OCI-LY1 (cell line): ENCODE measurements around the gene SALL1.

Experiments
- H2AFZ ChIP-seq: fragments of 200-600 bp; sonication (generic), shearing (Covaris generic); 2 replicates; pipeline ENCODE4 v1.6.0; 2014; ENCODE audit warnings: antibody characterized with exemption, mild to moderate bottlenecking, low read length
- H3F3A ChIP-seq: fragments of 200-600 bp; sonication (generic), shearing (Covaris generic); 2 replicates; pipeline ENCODE4 v1.6.0; 2014; ENCODE audit warnings: mild to moderate bottlenecking, antibody characterized with exemption, low read length, moderate library complexity; ENCODE audit not compliant: insufficient read depth
- H3K27ac ChIP-seq: fragments of 200-600 bp; sonication (generic); 2 replicates; pipeline ENCODE4 v1.5.1; 2014; ENCODE audit warnings: low read length, mixed run types, mild to moderate bottlenecking, low read depth; ENCODE audit not compliant: poor library complexity, severe bottlenecking
- H3K27me3 ChIP-seq: fragments of 200-600 bp; sonication (generic); 2 replicates; pipeline ENCODE4 v1.6.0; 2014; ENCODE audit warnings: antibody characterized with exemption, mild to moderate bottlenecking, low read length, moderate library complexity; ENCODE audit not compliant: insufficient read depth
- H3K36me3 ChIP-seq: fragments of 200-600 bp; sonication (generic); 2 replicates; pipeline ENCODE4 v1.6.1; 2014; ENCODE audit warnings: mild to moderate bottlenecking, antibody characterized with exemption, low read length, moderate library complexity, mixed read lengths; ENCODE audit not compliant: insufficient read depth
- H3K4me1 ChIP-seq: fragments of 200-600 bp; sonication (generic); 2 replicates; pipeline ENCODE4 v1.5.1; 2014; ENCODE audit warnings: mild to moderate bottlenecking, low read length, moderate library complexity; ENCODE audit not compliant: insufficient read depth, severe bottlenecking
- H3K4me2 ChIP-seq: fragments of 200-600 bp; sonication (generic), shearing (Covaris generic); 2 replicates; pipeline ENCODE4 v1.6.1; 2014; ENCODE audit warnings: low read length
- H3K4me3 ChIP-seq: fragments of 200-600 bp; sonication (generic); 2 replicates; pipeline ENCODE4 v1.5.1; 2014; ENCODE audit warnings: low read length, low read depth, mild to moderate bottlenecking, mixed read lengths; ENCODE audit not compliant: poor library complexity, severe bottlenecking
- H3K79me2 ChIP-seq: fragments of 200-600 bp; shearing (Covaris generic); 2 replicates; pipeline ENCODE4 v1.6.1; 2016; ENCODE audit warnings: mixed run types, low read length, mixed read lengths; ENCODE audit not compliant: insufficient read depth
- H3K9ac ChIP-seq: fragments of 200-600 bp; sonication (generic), shearing (Covaris generic); 2 replicates; pipeline ENCODE4 v1.6.1; 2014; ENCODE audit warnings: mild to moderate bottlenecking, low read length, mixed read lengths
- H3K9me2 ChIP-seq: fragments of 200-600 bp; sonication (generic), shearing (Covaris generic); 2 replicates; pipeline ENCODE4 v1.6.1; 2014; ENCODE audit warnings: low read depth, mild to moderate bottlenecking, low read length, mixed read lengths
- H3K9me3 ChIP-seq: fragments of 200-600 bp; shearing (Covaris generic); 2 replicates; pipeline ENCODE4 v1.6.1; 2014; ENCODE audit warnings: low read length, mixed read lengths
- H4K20me1 ChIP-seq: fragments of 200-600 bp; sonication (generic), shearing (Covaris generic); 2 replicates; pipeline ENCODE4 v1.6.0; 2016; ENCODE audit warnings: mild to moderate bottlenecking, low read length; ENCODE audit not compliant: insufficient read depth
- CTCF ChIP-seq: fragments of 200-600 bp; sonication (generic), shearing (Covaris generic); IDR thresholded peaks from 2 replicates; pipeline ENCODE4 v1.5.1; 2017; ENCODE audit warnings: mild to moderate bottlenecking, antibody characterized with exemption, low read length, moderate library complexity, mixed read lengths
- EZH2 ChIP-seq: fragments of 200-600 bp; sonication (generic), shearing (Covaris generic); IDR thresholded peaks from 2 replicates; pipeline ENCODE4 v1.8.0; 2017; ENCODE audit warnings: borderline replicate concordance, mixed run types, mild to moderate bottlenecking, antibody characterized with exemption, low read length, moderate library complexity, mixed read lengths

The SALL1 gene

GRCh38 chr16:51119556-51119955 lies 31.5 kb downstream of the SALL1 start:
- TF ChIP-seq EZH2 = no peak
- TF ChIP-seq CTCF = no peak
- Histone ChIP-seq H3K4me2 (no peak overlapping the region), H3F3A (no peaks in the 10 kb centered on the region), H3K4me1 (no peaks in the 10 kb centered on the region), H3K9me2 (no peaks in the 10 kb centered on the region), H3K27ac (no peak overlapping the region), H3K79me2 (no peaks in the 10 kb centered on the region), H2AFZ (no peak overlapping the region), H3K4me3 (no peak overlapping the region), H3K9ac (no peak overlapping the region), H4K20me1 (no peaks in the 10 kb centered on the region), H3K9me3 (no peaks in the 10 kb centered on the region), H3K36me3 (no peaks in the 10 kb centered on the region), H3K27me3 (no peaks in the 10 kb centered on the region)

GRCh38 chr16:51116353-51116752 lies 34.7 kb downstream of the SALL1 start:
- Histone ChIP-seq H3K4me1 (no peaks in the 10 kb centered on the region), H3F3A (no peaks in the 10 kb centered on the region), H2AFZ (no peak overlapping the region), H3K4me2 (no peak overlapping the region), H4K20me1 (no peaks in the 10 kb centered on the region), H3K9me2 (no peaks in the 10 kb centered on the region), H3K36me3 (no peaks in the 10 kb centered on the region), H3K9ac (no peak overlapping the region), H3K9me3 (no peaks in the 10 kb centered on the region), H3K4me3 (no peak overlapping the region), H3K79me2 (no peaks in the 10 kb centered on the region), H3K27me3 (no peaks in the 10 kb centered on the region), H3K27ac (no peak overlapping the region)
- no peak for TF ChIP-seq EZH2
- TF ChIP-seq CTCF = no peak

- Histone ChIP-seq H3K9me3 (no peaks in the 10 kb centered on the region), H3K4me3 (no peak overlapping the region), H3K27ac (no peak overlapping the region), H3F3A (no peaks in the 10 kb centered on the region), H3K9me2 (no peaks in the 10 kb centered on the region), H3K4me2 (no peak overlapping the region), H3K79me2 (no peaks in the 10 kb centered on the region), H3K27me3 (no peaks in the 10 kb centered on the region), H4K20me1 (no peaks in the 10 kb centered on the region), H3K9ac (no peak overlapping the region), H2AFZ (no peak overlapping the region), H3K4me1 (no peaks in the 10 kb centered on the region), H3K36me3 (no peaks in the 10 kb centered on the region)
- TF ChIP-seq CTCF (no peak), EZH2 (no peak)
Measured at GRCh38 chr16:51114382-51114781, 36.7 kb downstream of the SALL1 start.
